Neuronal stem cell (in vitro differentiated cells): Measurements from ENCODE around the gene PIP4K2C.
"Not testable (repeated sequence)": the region's sequence is repeated elsewhere in the genome, so short reads cannot be mapped to it uniquely, and the experiment has no call there.

Experiments used
- DNase-seq: peaks from one replicate; pipeline ENCODE4 v3.0.0-alpha.2; 2013; ENCODE audit warnings: low spot score
- H2AFZ ChIP-seq: one replicate; pipeline ENCODE4 v1.6.1; 2013; ENCODE audit warnings: mild to moderate bottlenecking, low read length, inconsistent platforms
- H2AK5ac ChIP-seq: 2 replicates; pipeline ENCODE4 v1.6.1; 2013; ENCODE audit warnings: low read depth, mild to moderate bottlenecking, inconsistent platforms, low read length, moderate library complexity, mixed read lengths
- H2BK120ac ChIP-seq: 2 replicates; pipeline ENCODE4 v1.6.1; 2013; ENCODE audit warnings: low read depth, mild to moderate bottlenecking, inconsistent platforms, low read length, moderate library complexity, mixed read lengths
- H2BK12ac ChIP-seq: one replicate; pipeline ENCODE4 v1.6.1; 2013; ENCODE audit warnings: low read length, inconsistent platforms
- H2BK15ac ChIP-seq: 2 replicates; pipeline ENCODE4 v1.6.1; 2013; ENCODE audit warnings: mild to moderate bottlenecking, low read length, inconsistent platforms, mixed read lengths
- H2BK5ac ChIP-seq: one replicate; pipeline ENCODE4 v1.6.1; 2013; ENCODE audit warnings: inconsistent platforms, mild to moderate bottlenecking, low read length, moderate library complexity
- H3K14ac ChIP-seq: one replicate; pipeline ENCODE4 v1.6.1; 2013; ENCODE audit warnings: low read length, inconsistent platforms
- H3K18ac ChIP-seq: 2 replicates; pipeline ENCODE4 v1.6.1; 2013; ENCODE audit warnings: low read length, inconsistent platforms
- H3K23ac ChIP-seq: 2 replicates; pipeline ENCODE4 v1.6.1; 2013; ENCODE audit warnings: low read depth, mild to moderate bottlenecking, mixed read lengths, low read length, inconsistent platforms; ENCODE audit not compliant: poor library complexity
- H3K27ac ChIP-seq: replicated peaks from 3 replicates; pipeline ENCODE4 v1.5.1; 2013; ENCODE audit warnings: low read length, inconsistent platforms
- H3K27me3 ChIP-seq, 3 experiments: 2 replicates each; pipeline ENCODE4 v1.6.1; 2013; ENCODE audit warnings: low read length in 3 of 3, mild to moderate bottlenecking in 2 of 3, inconsistent platforms in 1 of 3, low read depth in 1 of 3, mixed read lengths in 1 of 3, moderate library complexity in 1 of 3; ENCODE audit not compliant: control insufficient read depth in 3 of 3, insufficient read depth in 3 of 3
- H3K36me3 ChIP-seq, 2 donors: replicated peaks in 1 of 2; 2 replicates each; pipeline ENCODE4 v1.6.1; 2013; ENCODE audit warnings: low read length in 2 of 2; ENCODE audit not compliant: control insufficient read depth in 2 of 2, insufficient read depth in 2 of 2
- H3K4ac ChIP-seq: 2 replicates; pipeline ENCODE4 v1.6.1; 2013; ENCODE audit warnings: inconsistent platforms, mild to moderate bottlenecking, low read length, moderate library complexity
- H3K4me1 ChIP-seq, 2 donors: 1 replicate in 1 of 2; 2 replicates in 1 of 2; pipeline ENCODE4 v1.6.1; 2013; ENCODE audit warnings: low read length in 2 of 2, low read depth in 1 of 2; ENCODE audit not compliant: control insufficient read depth in 2 of 2, insufficient read depth in 1 of 2
- H3K4me2 ChIP-seq: one replicate; pipeline ENCODE4 v1.6.1; 2013; ENCODE audit warnings: mild to moderate bottlenecking, low read length, inconsistent platforms; ENCODE audit not compliant: insufficient read depth, poor library complexity, severe bottlenecking
- H3K4me3 ChIP-seq, 2 donors: 2 replicates each; pipeline ENCODE4 v1.5.1; 2013; ENCODE audit warnings: low read length in 2 of 2, mild to moderate bottlenecking in 2 of 2, inconsistent platforms in 1 of 2, moderate library complexity in 1 of 2
- H3K79me1 ChIP-seq: one replicate; pipeline ENCODE4 v1.6.1; 2013; ENCODE audit warnings: low read depth, mild to moderate bottlenecking, inconsistent platforms, low read length, moderate library complexity
- H3K9ac ChIP-seq: one replicate; pipeline ENCODE4 v1.6.1; 2013; ENCODE audit warnings: mild to moderate bottlenecking, low read depth, low read length, inconsistent platforms; ENCODE audit not compliant: poor library complexity
- H3K9me3 ChIP-seq, 2 donors: replicated peaks in 1 of 2; 2 replicates each; pipeline versions ENCODE3 to v1.6.1; 2013; ENCODE audit warnings: low read length in 2 of 2, mild to moderate bottlenecking in 2 of 2, inconsistent platforms in 1 of 2, low read depth in 1 of 2, mixed read lengths in 1 of 2, moderate library complexity in 1 of 2; ENCODE audit not compliant: control insufficient read depth in 2 of 2, insufficient read depth in 1 of 2
- H4K8ac ChIP-seq: one replicate; pipeline ENCODE4 v1.6.1; 2013; ENCODE audit warnings: low read depth, mild to moderate bottlenecking, inconsistent platforms, low read length, moderate library complexity
- H4K91ac ChIP-seq: one replicate; pipeline ENCODE4 v1.6.1; 2013; ENCODE audit warnings: low read length, low read depth, mild to moderate bottlenecking, inconsistent platforms; ENCODE audit not compliant: poor library complexity
- WGBS, 2 donors: extraction: QIAGEN DNeasy Blood & Tissue Kit; methylation state at CpG; one replicate each; pipeline ENCODE4 v1.1.7; 2013; ENCODE audit warnings: missing lambda C conversion rate in 2 of 2, mixed read lengths in 1 of 2; ENCODE audit not compliant: insufficient read length in 2 of 2, insufficient replicate concordance in 1 of 2; ENCODE audit errors: extremely low coverage in 2 of 2; 5-methylcytosine and 5-hydroxymethylcytosine counted together

PIP4K2C gene

GRCh38 chr12:57586128-57586527 lies 4.9 kb upstream of the PIP4K2C start:
- Histone ChIP-seq H3K9ac (no peak overlapping the region), H2BK120ac (no peak overlapping the region), H3K27ac (no peak overlapping the region), H2AK5ac (no peak overlapping the region), H3K9me3 (no peaks in the 10 kb centered on the region), H3K23ac (no peak overlapping the region), H4K91ac (no peak overlapping the region), H2BK5ac (no peak overlapping the region), H3K27me3 (no peaks in the 10 kb centered on the region), H3K4me2 (no peak overlapping the region), H3K14ac (no peak overlapping the region), H3K79me1 (no peaks in the 10 kb centered on the region), H3K36me3 (peaks cover 4 to 9% of the 10 kb centered on the region in 2 donors), H3K4me1 (peaks cover 0 to 2% of the 10 kb centered on the region in 2 donors), H3K18ac (no peak overlapping the region), H2AFZ (no peak overlapping the region), H2BK15ac (no peak overlapping the region), H3K4ac (no peak overlapping the region), H2BK12ac (no peak overlapping the region), H4K8ac (no peak overlapping the region), H3K4me3 (no peak overlapping the region)
- no CpG with 5 or more reads among the region's 3 CpGs for WGBS, 2 donors
- no peak for DNase-seq

- Histone ChIP-seq H3K18ac (no peak overlapping the region), H4K8ac (no peak overlapping the region), H3K9me3 (no peaks in the 10 kb centered on the region), H3K14ac (no peak overlapping the region), H3K9ac (no peak overlapping the region), H3K79me1 (no peaks in the 10 kb centered on the region), H3K4me3 (no peak overlapping the region), H4K91ac (no peak overlapping the region), H2AFZ (no peak overlapping the region), H3K4me2 (no peak overlapping the region), H2BK12ac (no peak overlapping the region), H2AK5ac (no peak overlapping the region), H3K27ac (no peak overlapping the region), H3K27me3 (no peaks in the 10 kb centered on the region), H3K36me3 (peaks cover 0 to 2% of the 10 kb centered on the region in 2 donors), H2BK5ac (no peak overlapping the region), H3K23ac (no peak overlapping the region), H3K4me1 (peaks cover 4% of the 10 kb centered on the region in 2 donors), H3K4ac (no peak overlapping the region), H2BK120ac (no peak overlapping the region), H2BK15ac (no peak overlapping the region)
- WGBS, 2 donors: no CpG with 5 or more reads among the region's 3 CpGs
- no peak for DNase-seq
Measured at GRCh38 chr12:57586832-57587429, 4.1 kb upstream of the PIP4K2C start.

- not testable (repeated sequence) for H4K8ac ChIP-seq, H3K23ac ChIP-seq, H3K9me3 ChIP-seq, H3K27ac ChIP-seq, H3K4me1 ChIP-seq, H2BK12ac ChIP-seq, H2BK15ac ChIP-seq, H3K9ac ChIP-seq, H3K18ac ChIP-seq, H3K79me1 ChIP-seq, H2AFZ ChIP-seq, H2AK5ac ChIP-seq, H3K36me3 ChIP-seq, H2BK5ac ChIP-seq, H3K4me3 ChIP-seq, H2BK120ac ChIP-seq, H3K4ac ChIP-seq, H3K14ac ChIP-seq, H3K27me3 ChIP-seq, DNase-seq, H3K4me2 ChIP-seq, H4K91ac ChIP-seq
- no CpG with 5 or more reads among the region's 15 CpGs for WGBS, 2 donors
Measured at GRCh38 chr12:57588951-57589610, 1.9 kb upstream of the PIP4K2C start.

- peak overlapping the region; percentile 77 to 93 for H3K4me3 ChIP-seq
- no peak for DNase-seq
- WGBS, 2 donors: no CpG with 5 or more reads among the region's 2 CpGs
Measured at GRCh38 chr12:57590479-57590863, 521 bp upstream of the PIP4K2C start.

More at GRCh38 chr12:57590479-57590863, 521 bp upstream of the PIP4K2C start:
- Histone ChIP-seq H3K27me3 (no peaks in the 10 kb centered on the region), H2BK15ac (no peak overlapping the region), H4K8ac (no peak overlapping the region), H3K18ac (no peak overlapping the region), H2AK5ac (no peak overlapping the region), H3K4me2 (peak overlapping the region; percentile 85), H3K4ac (no peak overlapping the region), H3K36me3 (peaks cover 0 to 6% of the 10 kb centered on the region in 2 donors), H3K14ac (no peak overlapping the region), H3K9ac (no peak overlapping the region), H3K27ac (no peak overlapping the region), H2BK5ac (no peak overlapping the region), H3K79me1 (no peaks in the 10 kb centered on the region), H3K9me3 (no peaks in the 10 kb centered on the region), H2AFZ (peak overlapping the region; percentile 97), H4K91ac (no peak overlapping the region), H2BK120ac (no peak overlapping the region), H3K4me1 (peaks cover 5 to 6% of the 10 kb centered on the region in 2 donors), H3K23ac (no peak overlapping the region), H2BK12ac (no peak overlapping the region)
